SK-N-SH (cell line): Measurements from ENCODE around the gene FAM83D. TPM values are rescaled to one million over a fixed set of nuclear protein-coding genes. Genes with fewer than 3 reads are reported as not detected.

Experiments used
- CTCF ChIA-PET: fragments of 300-600, 350-600 bp; formaldehyde crosslinking; extraction: SDS; loops from one replicate; lab custom pipeline; 2021; lab: Yijun Ruan, JAX
- POLR2A ChIA-PET: fragments of 350-600 bp; sonication (Branson Sonifier 250); formaldehyde crosslinking; extraction: SDS; loops from one replicate; lab custom pipeline; 2020; ENCODE audit warnings: antibody characterized with exemption, inconsistent platforms; lab: Yijun Ruan, JAX
- DNase-seq: peaks from one replicate; pipeline ENCODE4 v3.0.0; 2012
- H2AFZ ChIP-seq: fragments of 200-600 bp; sonication (generic); 2 replicates; pipeline ENCODE4 v1.8.1; 2016; ENCODE audit warnings: antibody characterized with exemption, mild to moderate bottlenecking, low read depth
- H3F3A ChIP-seq: fragments of 200-600 bp; sonication (generic); replicated peaks from 2 replicates; pipeline ENCODE3; 2016; ENCODE audit warnings: antibody characterized with exemption, mild to moderate bottlenecking; ENCODE audit not compliant: insufficient read depth
- H3K27ac ChIP-seq, 2 experiments: fragments of 200-500 bp in 1 of 2; fragments of 200-600 bp in 1 of 2; sonication (Bioruptor generic) in 1 of 2; sonication (generic), shearing (Covaris generic) in 1 of 2; 2 replicates each; pipeline versions ENCODE4 v1.5.1 to v1.6.1; 2014 to 2016; ENCODE audit warnings: low read depth in 2 of 2, inconsistent platforms in 1 of 2, low read length in 1 of 2, mild to moderate bottlenecking in 1 of 2, mixed read lengths in 1 of 2
- H3K27me3 ChIP-seq: fragments of 200-600 bp; sonication (generic), shearing (Covaris generic); 2 replicates; pipeline ENCODE4 v1.6.1; 2016; ENCODE audit warnings: mixed run types; ENCODE audit not compliant: insufficient read depth
- H3K36me3 ChIP-seq, 2 experiments: fragments of 200-500 bp in 1 of 2; fragments of 200-600 bp in 1 of 2; sonication (Bioruptor generic) in 1 of 2; sonication (generic) in 1 of 2; replicated peaks in 1 of 2; 2 replicates each; pipeline versions ENCODE3 to v1.5.1; 2014 to 2016; ENCODE audit warnings: low read length in 1 of 2, mild to moderate bottlenecking in 1 of 2; ENCODE audit not compliant: insufficient read depth in 2 of 2, control insufficient read depth in 1 of 2
- H3K4me1 ChIP-seq, 2 experiments: fragments of 200-500 bp in 1 of 2; fragments of 200-600 bp in 1 of 2; sonication (Bioruptor generic) in 1 of 2; sonication (generic), shearing (Covaris generic) in 1 of 2; 2 replicates each; pipeline versions ENCODE4 v1.5.1 to v1.6.1; 2014 to 2016; ENCODE audit warnings: low read depth in 1 of 2, low read length in 1 of 2, mixed run types in 1 of 2; ENCODE audit not compliant: insufficient read depth in 2 of 2, control insufficient read depth in 1 of 2
- H3K4me2 ChIP-seq: fragments of 200-600 bp; sonication (generic), shearing (Covaris generic); 2 replicates; pipeline ENCODE4 v1.6.1; 2017; ENCODE audit warnings: mixed run types
- H3K4me3 ChIP-seq, 2 experiments: fragments of 200-500 bp in 1 of 2; fragments of 200-600 bp in 1 of 2; sonication (Bioruptor generic) in 1 of 2; sonication (generic), shearing (Covaris generic) in 1 of 2; 2 replicates each; pipeline versions ENCODE4 v1.5.1 to v1.8.1; 2014 to 2016; ENCODE audit warnings: low read depth in 2 of 2, inconsistent platforms in 1 of 2, low read length in 1 of 2, mild to moderate bottlenecking in 1 of 2, mixed read lengths in 1 of 2, moderate library complexity in 1 of 2
- H3K79me2 ChIP-seq: fragments of 200-600 bp; sonication (generic); 2 replicates; pipeline ENCODE4 v1.8.1; 2017; ENCODE audit warnings: mild to moderate bottlenecking; ENCODE audit not compliant: insufficient read depth
- H3K9ac ChIP-seq: fragments of 200-600 bp; sonication (generic); 2 replicates; pipeline ENCODE4 v1.6.1; 2017; ENCODE audit warnings: mixed run types
- H3K9me2 ChIP-seq: fragments of 200-600 bp; sonication (generic); 2 replicates; pipeline ENCODE4 v1.6.1; 2017; ENCODE audit warnings: mixed run types
- H3K9me3 ChIP-seq: fragments of 200-600 bp; sonication (generic); 2 replicates; pipeline ENCODE4 v1.6.1; 2017; ENCODE audit warnings: mixed run types, mild to moderate bottlenecking, moderate library complexity
- H4K20me1 ChIP-seq: fragments of 200-600 bp; sonication (generic); 2 replicates; pipeline ENCODE4 v1.6.1; 2017; ENCODE audit warnings: mild to moderate bottlenecking, mixed run types; ENCODE audit not compliant: insufficient read depth
- CTCF ChIP-seq: fragments of 200-600 bp; sonication (generic); IDR thresholded peaks from 2 replicates; pipeline ENCODE4 v1.6.1; 2017; ENCODE audit warnings: antibody characterized with exemption, mild to moderate bottlenecking, moderate library complexity
- EP300 ChIP-seq, 2 experiments: IDR thresholded peaks; 2 replicates each; pipeline versions ENCODE4 v1.4.0 to v1.6.1; 2012; ENCODE audit warnings: borderline replicate concordance in 1 of 2, low read depth in 1 of 2, low read length in 1 of 2
- FOSL2 ChIP-seq: IDR thresholded peaks from 2 replicates; pipeline ENCODE4 v1.4.0; 2012; ENCODE audit warnings: low read depth, mild to moderate bottlenecking, moderate library complexity, borderline replicate concordance
- GABPA ChIP-seq: IDR thresholded peaks from 2 replicates; pipeline ENCODE4 v1.4.0; 2012; ENCODE audit warnings: low read depth, mild to moderate bottlenecking
- GATA2 ChIP-seq: sonication (generic); formaldehyde crosslinking; IDR thresholded peaks from 2 replicates; pipeline ENCODE4 v1.5.0; 2020; ENCODE audit warnings: mild to moderate bottlenecking, missing genetic modification reagents
- JUND ChIP-seq: IDR thresholded peaks from 2 replicates; pipeline ENCODE4 v1.4.0; 2012
- MAX ChIP-seq: IDR thresholded peaks from 2 replicates; pipeline ENCODE4 v1.4.0; 2012; ENCODE audit warnings: low read depth
- MEF2A ChIP-seq: IDR thresholded peaks from 2 replicates; pipeline ENCODE4 v1.4.0; 2012; ENCODE audit warnings: low read depth, borderline replicate concordance
- PBX3 ChIP-seq: IDR thresholded peaks from 2 replicates; pipeline ENCODE4; 2012
- REST ChIP-seq: IDR thresholded peaks from 2 replicates; pipeline ENCODE4 v1.6.1; 2012; ENCODE audit warnings: mild to moderate bottlenecking, low read depth, low read length, moderate library complexity
- RFX5 ChIP-seq: IDR thresholded peaks from 2 replicates; pipeline ENCODE4 v1.6.1; 2012; ENCODE audit warnings: mild to moderate bottlenecking, improper control_type of control experiment, low read length
- SMC3 ChIP-seq: IDR thresholded peaks from 2 replicates; pipeline ENCODE4 v1.6.1; 2012; ENCODE audit warnings: low read depth, low read length, improper control_type of control experiment
- TAF1 ChIP-seq: IDR thresholded peaks from 2 replicates; pipeline ENCODE4 v1.6.1; 2012; ENCODE audit warnings: low read depth, mild to moderate bottlenecking, low read length, moderate library complexity, borderline replicate concordance
- TEAD4 ChIP-seq: IDR thresholded peaks from 2 replicates; pipeline ENCODE4 v1.4.0; 2012; ENCODE audit warnings: mild to moderate bottlenecking, borderline replicate concordance; ENCODE audit not compliant: insufficient read depth
- YY1 ChIP-seq: IDR thresholded peaks from 2 replicates; pipeline ENCODE4 v1.4.0; 2012; ENCODE audit warnings: low read depth, mild to moderate bottlenecking
- ZBTB33 ChIP-seq: IDR thresholded peaks from 2 replicates; pipeline ENCODE4 v1.4.0; 2012; ENCODE audit warnings: low read depth, borderline replicate concordance
- WGBS: methylation state at CpG from one replicate; pipeline ENCODE4 v1.1.6; 2017; ENCODE audit warnings: low lambda C conversion rate; 5-methylcytosine and 5-hydroxymethylcytosine counted together
- polyA plus RNA-seq, 3 experiments: library from polyadenylated mRNA; depleted of rRNA; stranded (reverse); fragments of >200 nt; gene quantifications; 2 replicates each; pipeline ENCODE4 v1.2.3, GENCODE V29; 2012

The FAM83D gene
- polyA plus RNA-seq, 1 of the 3 experiments (the other 2 are of a cell fraction): 21.5 TPM

GRCh38 chr20:38968090-38968489 lies 41.9 kb downstream of the FAM83D start:
- H4K20me1 ChIP-seq: no peaks in the 10 kb centered on the region
- 100% methylated on average over 6 of the region's 6 CpGs for WGBS
- DNase-seq: no peak
- H3K4me1 ChIP-seq: peaks cover 2 to 19% of the 10 kb centered on the region in 2 experiments; a peak in 2 of 4 replicates
- H3K4me3 ChIP-seq: no peak overlapping the region
- TF ChIP-seq JUND: no peak
- TF ChIP-seq CTCF: no peak
- no peak for TF ChIP-seq RFX5
- TF ChIP-seq REST: no peak
- no peak for TF ChIP-seq TEAD4
- no peak for TF ChIP-seq GABPA
- no peak for TF ChIP-seq EP300 (IDR thresholded peaks at IDR 0.05; ENCODE audit: borderline replicate concordance in 1 of 2, low read depth in 1 of 2, low read length in 1 of 2)
- no peak for TF ChIP-seq ZBTB33
- no peak for TF ChIP-seq MEF2A
- TF ChIP-seq YY1: no peak
- no peak for TF ChIP-seq FOSL2
- no peak for TF ChIP-seq PBX3
- no peak for TF ChIP-seq GATA2
- TF ChIP-seq SMC3: no peak
- TF ChIP-seq MAX: no peak
- TF ChIP-seq TAF1: no peak
- H3K36me3 ChIP-seq: peaks cover 19 to 26% of the 10 kb centered on the region in 2 experiments
- H3F3A ChIP-seq: peaks cover 11% of the 10 kb centered on the region
- no peak overlapping the region for H3K27ac ChIP-seq
- POLR2A ChIA-PET: no interaction called here
- H3K4me2 ChIP-seq: no peak overlapping the region
- H3K9ac ChIP-seq: no peak overlapping the region
- H3K9me3 ChIP-seq: no peaks in the 10 kb centered on the region
- H2AFZ ChIP-seq: no peak overlapping the region
- no peaks in the 10 kb centered on the region for H3K9me2 ChIP-seq
- H3K27me3 ChIP-seq: no peaks in the 10 kb centered on the region
- H3K79me2 ChIP-seq: peaks cover 75% of the 10 kb centered on the region
- CTCF ChIA-PET: interaction anchor here (0.9 kb wide), 1 partner anchor 42 kb away, joined by 3 read pairs; the partner anchor contains the start of gene FAM83D
